Measurements from ENCODE around the gene MYO1G.

MYO1G gene

DNA sequence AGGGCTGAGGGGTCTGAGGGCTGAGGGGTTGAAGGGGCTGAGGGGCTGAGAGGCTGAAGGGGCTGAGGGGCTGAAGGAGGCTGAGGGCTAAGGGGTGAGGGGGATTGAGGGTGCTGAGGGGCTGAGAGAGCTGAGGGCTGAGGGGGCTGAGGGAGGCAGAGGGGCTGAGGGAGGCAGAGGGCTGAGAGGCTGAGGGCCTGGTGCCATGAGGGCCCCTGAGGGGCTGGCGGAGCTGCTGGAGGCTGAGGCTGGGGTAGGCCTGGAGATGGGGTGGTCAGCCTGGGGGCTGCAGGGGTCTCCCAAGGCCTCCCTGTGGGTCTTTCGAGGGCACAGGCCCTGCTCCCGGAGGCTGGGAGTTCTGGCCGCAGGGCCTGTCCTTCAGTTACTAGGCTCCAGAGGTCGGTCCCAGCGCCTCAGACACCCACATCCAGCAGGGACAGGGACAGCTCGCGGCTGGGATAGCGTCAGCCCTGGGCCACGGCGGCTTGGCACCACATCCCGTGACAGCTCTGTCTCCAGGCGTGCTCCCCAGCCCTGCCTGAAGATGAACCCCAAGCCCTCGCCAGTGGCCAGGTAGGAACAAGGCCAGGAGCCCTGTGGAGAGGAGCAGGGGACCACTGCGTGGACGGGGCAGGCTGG is 16.9 kb downstream of the MYO1G start:
- H4K20me1 ChIP-seq (ENCODE audit: insufficient read depth, low read length): no peaks in the 10 kb centered on the region
- H2AFZ ChIP-seq (ENCODE audit: low read depth, low read length): no peak overlapping the region
- H3K4me3 ChIP-seq (ENCODE audit: low read depth in 1 of 2, low read length in 2 of 2): no peak overlapping the region
- no peak overlapping the region for H3K9ac ChIP-seq (ENCODE audit: low read depth, low read length)
- peaks cover 7% of the 10 kb centered on the region; the same call in 1 of the 2 replicates for H3K36me3 ChIP-seq (ENCODE audit: insufficient read depth, low read length)
- ATAC-seq (ENCODE audit: insufficient read depth, low read depth) (peak; percentile 15; the same call in 1 of the 3 replicates), DNase-seq (no peak)
- no peaks in the 10 kb centered on the region for H3K4me1 ChIP-seq (ENCODE audit: insufficient read depth, low read length)
- H3K4me2 ChIP-seq (ENCODE audit: insufficient read depth, low read length): no peak overlapping the region
- H3K79me2 ChIP-seq (ENCODE audit: insufficient read depth, low read length): no peaks in the 10 kb centered on the region
- no peak overlapping the region for H3K27ac ChIP-seq (ENCODE audit: low read length)
- no peaks in the 10 kb centered on the region for H3K27me3 ChIP-seq (ENCODE audit: insufficient read depth, low read length, poor library complexity)
- TF ChIP-seq, protein P1, sequence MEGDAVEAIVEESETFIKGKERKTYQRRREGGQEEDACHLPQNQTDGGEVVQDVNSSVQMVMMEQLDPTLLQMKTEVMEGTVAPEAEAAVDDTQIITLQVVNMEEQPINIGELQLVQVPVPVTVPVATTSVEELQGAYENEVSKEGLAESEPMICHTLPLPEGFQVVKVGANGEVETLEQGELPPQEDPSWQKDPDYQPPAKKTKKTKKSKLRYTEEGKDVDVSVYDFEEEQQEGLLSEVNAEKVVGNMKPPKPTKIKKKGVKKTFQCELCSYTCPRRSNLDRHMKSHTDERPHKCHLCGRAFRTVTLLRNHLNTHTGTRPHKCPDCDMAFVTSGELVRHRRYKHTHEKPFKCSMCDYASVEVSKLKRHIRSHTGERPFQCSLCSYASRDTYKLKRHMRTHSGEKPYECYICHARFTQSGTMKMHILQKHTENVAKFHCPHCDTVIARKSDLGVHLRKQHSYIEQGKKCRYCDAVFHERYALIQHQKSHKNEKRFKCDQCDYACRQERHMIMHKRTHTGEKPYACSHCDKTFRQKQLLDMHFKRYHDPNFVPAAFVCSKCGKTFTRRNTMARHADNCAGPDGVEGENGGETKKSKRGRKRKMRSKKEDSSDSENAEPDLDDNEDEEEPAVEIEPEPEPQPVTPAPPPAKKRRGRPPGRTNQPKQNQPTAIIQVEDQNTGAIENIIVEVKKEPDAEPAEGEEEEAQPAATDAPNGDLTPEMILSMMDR (IDR thresholded peaks at IDR 0.05; ENCODE audit: borderline replicate concordance, extremely low read depth, low read length, poor library complexity, severe bottlenecking): no peak
- TF ChIP-seq EZH2 (IDR thresholded peaks at IDR 0.05; ENCODE audit: borderline replicate concordance, low read depth, low read length, severe bottlenecking): no peak
- no peaks in the 10 kb centered on the region for H3K9me3 ChIP-seq (ENCODE audit: insufficient read depth, low read length, severe bottlenecking)

DNA sequence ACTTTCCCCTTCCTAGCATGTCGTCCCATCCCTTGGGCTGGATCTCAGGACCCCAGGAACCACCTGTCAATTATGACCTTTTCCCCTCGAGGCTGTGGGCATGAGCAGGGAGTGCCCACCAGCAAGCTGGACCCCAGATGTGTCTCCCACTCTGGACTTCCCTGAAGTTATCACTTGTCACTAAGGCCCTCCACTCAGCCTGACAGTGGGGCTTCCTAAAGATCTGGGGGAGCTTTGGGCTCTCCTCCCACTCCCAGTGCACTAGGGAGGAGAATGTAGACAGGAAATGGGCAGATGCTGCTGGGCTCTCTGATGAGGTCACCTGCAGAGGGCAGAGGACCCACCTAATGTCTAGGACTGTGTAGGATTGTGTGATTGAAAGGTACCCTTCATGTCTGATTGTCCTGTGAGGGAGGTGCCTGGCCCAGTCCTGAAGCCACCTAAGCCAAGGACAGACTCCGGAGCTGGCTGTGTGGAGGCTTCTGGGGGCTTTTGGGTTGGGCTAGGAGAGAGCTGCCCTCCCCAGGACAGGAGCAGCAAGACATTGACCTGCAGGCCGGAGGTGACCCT is 18.7 kb downstream of the MYO1G start:
- H4K20me1 ChIP-seq (ENCODE audit: insufficient read depth, low read length): no peaks in the 10 kb centered on the region
- no peak overlapping the region for H2AFZ ChIP-seq (ENCODE audit: low read depth, low read length)
- ATAC-seq (ENCODE audit: insufficient read depth, low read depth): no peak
- DNase-seq: no peak
- H3K4me2 ChIP-seq (ENCODE audit: insufficient read depth, low read length): no peak overlapping the region
- no peak overlapping the region for H3K27ac ChIP-seq (ENCODE audit: low read length)
- no peak overlapping the region for H3K4me3 ChIP-seq (ENCODE audit: low read depth in 1 of 2, low read length in 2 of 2)
- no peak overlapping the region for H3K9ac ChIP-seq (ENCODE audit: low read depth, low read length)
- no peaks in the 10 kb centered on the region for H3K9me3 ChIP-seq (ENCODE audit: insufficient read depth, low read length, severe bottlenecking)
- no peak for TF ChIP-seq EZH2 (IDR thresholded peaks at IDR 0.05; ENCODE audit: borderline replicate concordance, low read depth, low read length, severe bottlenecking)
- TF ChIP-seq, protein P1 (IDR thresholded peaks at IDR 0.05; ENCODE audit: borderline replicate concordance, extremely low read depth, low read length, poor library complexity, severe bottlenecking): no peak
- H3K79me2 ChIP-seq (ENCODE audit: insufficient read depth, low read length): no peaks in the 10 kb centered on the region
- H3K36me3 ChIP-seq (ENCODE audit: insufficient read depth, low read length): no peaks in the 10 kb centered on the region
- no peaks in the 10 kb centered on the region for H3K4me1 ChIP-seq (ENCODE audit: insufficient read depth, low read length)
- no peaks in the 10 kb centered on the region for H3K27me3 ChIP-seq (ENCODE audit: insufficient read depth, low read length, poor library complexity)

DNA sequence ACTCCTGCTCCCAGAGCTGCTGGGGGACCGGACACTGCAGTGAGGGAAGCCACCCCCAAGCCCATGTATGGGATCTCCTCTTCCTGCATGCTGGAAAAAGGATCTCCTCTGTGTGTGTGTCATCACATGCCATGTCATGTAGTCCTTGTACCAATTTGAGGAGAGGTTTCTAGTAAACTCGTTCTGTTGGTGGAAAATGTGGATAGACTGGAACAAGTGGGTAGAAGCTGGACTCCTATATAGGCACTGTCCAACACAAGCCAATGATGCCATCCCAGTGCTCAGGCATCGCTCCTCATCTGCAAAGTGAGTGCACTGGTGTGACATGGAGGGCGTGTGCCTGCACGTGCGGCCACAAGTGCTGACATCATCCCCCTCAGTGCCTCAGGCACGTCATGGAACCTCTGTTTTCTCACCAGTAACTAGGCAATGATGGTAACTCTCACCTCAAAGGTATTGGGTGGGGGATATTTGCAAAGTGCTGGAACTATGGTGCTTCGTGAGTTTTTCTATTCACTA is 19.3 kb downstream of the MYO1G start:
- Histone ChIP-seq H3K9ac (ENCODE audit: low read depth, low read length) (no peak overlapping the region), H4K20me1 (ENCODE audit: insufficient read depth, low read length) (no peaks in the 10 kb centered on the region), H3K27ac (ENCODE audit: low read length) (no peak overlapping the region), H3K79me2 (ENCODE audit: insufficient read depth, low read length) (no peaks in the 10 kb centered on the region), H3K4me1 (ENCODE audit: insufficient read depth, low read length) (no peaks in the 10 kb centered on the region), H2AFZ (ENCODE audit: low read depth, low read length) (no peak overlapping the region), H3K36me3 (ENCODE audit: insufficient read depth, low read length) (no peaks in the 10 kb centered on the region), H3K4me3 (ENCODE audit: low read depth in 1 of 2, low read length in 2 of 2) (no peak overlapping the region), H3K9me3 (ENCODE audit: insufficient read depth, low read length, severe bottlenecking) (no peaks in the 10 kb centered on the region), H3K27me3 (ENCODE audit: insufficient read depth, low read length, poor library complexity) (no peaks in the 10 kb centered on the region), H3K4me2 (ENCODE audit: insufficient read depth, low read length) (no peak overlapping the region)
- TF ChIP-seq, protein P1 (IDR thresholded peaks at IDR 0.05; ENCODE audit: borderline replicate concordance, extremely low read depth, low read length, poor library complexity, severe bottlenecking): no peak
- TF ChIP-seq EZH2 (IDR thresholded peaks at IDR 0.05; ENCODE audit: borderline replicate concordance, low read depth, low read length, severe bottlenecking): no peak
- no peak; the same call in 2 of the 3 replicates for ATAC-seq (ENCODE audit: insufficient read depth, low read depth)
- no peak for DNase-seq

All from DND-41 (cell line).